Cortex of kidney (tissue), 1 donor: ENCODE measurements around the gene RCAN2.

Experiments
- DNase-seq: peaks from one replicate; lab custom pipeline; 2025; lab: John Stamatoyannopoulos, UW

Gene RCAN2

DNA sequence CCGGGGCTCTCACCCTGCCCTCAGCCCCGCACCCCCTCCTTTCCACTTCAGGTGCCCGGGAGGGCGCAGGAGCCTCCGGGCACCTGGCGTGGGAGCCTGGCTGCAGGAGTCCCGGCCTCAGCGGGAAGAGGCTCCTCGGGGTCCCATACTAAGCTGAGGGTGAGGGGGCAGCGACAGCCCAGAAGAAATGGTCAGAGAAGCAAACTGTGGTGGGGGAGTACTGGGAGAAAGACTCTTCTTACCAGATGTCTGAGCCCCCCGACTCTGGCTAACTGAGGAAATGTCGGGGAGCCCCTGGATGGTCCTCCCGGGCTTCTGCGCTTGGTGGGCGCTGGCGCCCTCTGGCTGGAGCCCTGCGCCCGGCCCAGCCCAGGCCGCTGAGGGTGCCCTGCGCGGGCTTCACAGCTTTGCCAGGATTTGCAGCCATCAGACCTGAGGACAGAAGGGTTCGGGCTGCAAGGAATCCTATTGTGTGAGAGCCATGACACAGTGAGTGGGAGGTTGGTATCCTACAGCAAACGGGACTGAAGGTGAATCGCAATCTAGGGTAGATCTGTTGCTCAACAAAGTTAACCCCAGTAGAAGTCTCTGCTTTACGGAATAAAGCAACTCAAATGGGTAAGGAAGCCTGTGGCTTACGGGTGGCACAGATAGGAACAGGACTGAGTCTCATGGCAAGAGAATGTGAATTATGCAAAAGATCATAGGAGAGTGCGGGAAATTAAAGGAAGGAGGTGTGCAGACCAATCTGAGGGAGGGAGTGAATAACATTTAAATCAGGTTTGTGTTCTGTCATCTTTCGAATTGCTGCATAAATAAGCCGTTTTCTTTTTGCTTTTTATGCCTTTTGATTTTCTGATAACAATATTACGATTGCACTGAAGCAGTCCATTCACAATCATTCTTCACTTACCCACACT is 639 bp upstream of the RCAN2 start:
- no peak for DNase-seq

DNA sequence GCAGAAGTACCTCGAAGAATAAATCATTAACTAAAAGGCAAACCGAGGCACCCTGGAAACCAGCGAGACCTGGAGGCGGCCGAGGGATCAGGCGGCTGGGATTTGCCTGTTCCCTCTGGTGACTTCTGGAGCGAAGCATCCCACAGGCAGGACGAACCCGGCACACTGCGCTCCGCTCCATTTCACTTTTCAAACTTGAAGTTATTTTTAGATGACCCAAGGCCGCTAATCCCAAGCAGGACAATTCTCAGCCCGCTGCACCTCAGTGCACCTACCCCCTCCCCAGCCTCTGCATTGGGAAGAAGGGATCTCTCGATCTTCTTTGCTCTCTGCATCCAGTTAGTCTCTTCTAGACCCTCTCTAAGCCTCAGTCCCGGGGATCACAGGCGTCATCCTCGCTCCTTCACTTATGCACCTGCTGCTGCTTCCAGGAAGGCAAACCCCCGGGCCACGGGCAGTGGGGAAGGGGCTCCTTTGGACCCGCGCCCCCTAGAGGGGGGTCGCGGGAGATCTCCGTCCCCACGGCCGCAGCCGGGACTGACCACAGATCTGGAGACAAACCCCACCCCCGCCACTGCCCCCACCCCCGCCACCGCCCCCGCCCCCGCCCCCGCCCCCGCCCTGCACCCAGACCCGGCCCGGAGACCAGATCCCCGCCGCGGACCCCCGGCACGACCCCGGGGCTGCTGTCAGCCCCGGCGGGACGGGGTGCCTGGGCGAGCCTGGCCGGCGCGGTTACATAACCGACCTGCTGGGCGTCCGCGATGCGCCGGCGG is 636 bp downstream of the RCAN2 start:
- DNase-seq, result no peak

DNA sequence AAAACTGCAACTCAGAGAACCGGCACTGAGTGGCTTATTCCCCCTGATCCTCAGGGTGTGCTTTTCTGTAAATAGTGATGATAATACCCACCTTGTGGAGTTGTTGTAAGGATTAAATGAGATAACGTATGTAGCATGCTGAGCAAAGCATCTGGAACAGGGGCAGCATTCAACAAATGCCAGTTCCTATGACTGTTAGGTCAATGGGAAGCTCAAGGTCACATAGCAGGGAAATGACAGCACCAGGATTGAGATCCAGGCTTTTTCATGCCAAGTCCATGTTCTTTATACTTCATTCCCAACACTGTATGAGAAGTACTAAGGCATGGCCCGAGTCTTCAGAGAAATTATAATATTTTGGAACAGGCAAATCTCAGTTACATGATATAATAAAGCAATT is 5.1 kb downstream of the RCAN2 start:
- no peak for DNase-seq

DNA sequence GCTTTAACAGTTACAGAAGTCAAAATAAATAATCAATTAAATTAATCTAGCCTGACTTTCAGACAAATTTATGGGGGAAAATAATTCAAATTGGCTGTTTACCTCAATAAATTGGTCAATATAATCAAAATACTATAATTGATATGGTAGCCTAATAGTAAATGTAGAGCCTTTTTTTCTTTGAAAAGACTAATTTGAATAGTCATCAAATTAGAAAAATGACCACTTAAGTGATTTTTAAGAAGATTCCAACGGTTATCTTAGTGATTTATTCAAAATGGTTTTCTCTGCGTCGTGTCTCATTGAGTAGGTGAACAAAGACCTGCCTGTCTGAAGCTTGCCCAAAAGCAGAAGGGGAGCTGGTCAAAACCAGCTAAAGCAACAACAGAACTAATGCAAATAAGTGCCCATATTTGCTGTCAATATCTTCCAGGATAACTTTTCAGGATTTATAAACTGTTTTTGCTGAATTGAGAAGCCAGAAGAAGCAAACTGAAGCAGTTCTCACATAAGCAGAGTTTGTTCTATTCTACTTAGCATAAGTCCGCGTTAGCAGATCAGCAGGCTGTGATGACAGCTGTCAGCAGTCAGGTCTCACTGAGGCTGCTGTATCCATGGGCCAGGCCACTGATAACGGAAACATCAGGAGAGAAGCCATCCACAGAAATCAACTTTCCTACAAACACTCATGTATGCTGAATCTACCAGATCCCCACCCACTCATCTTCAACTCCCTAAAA is 7.0 kb downstream of the RCAN2 start:
- DNase-seq, result no peak

DNA sequence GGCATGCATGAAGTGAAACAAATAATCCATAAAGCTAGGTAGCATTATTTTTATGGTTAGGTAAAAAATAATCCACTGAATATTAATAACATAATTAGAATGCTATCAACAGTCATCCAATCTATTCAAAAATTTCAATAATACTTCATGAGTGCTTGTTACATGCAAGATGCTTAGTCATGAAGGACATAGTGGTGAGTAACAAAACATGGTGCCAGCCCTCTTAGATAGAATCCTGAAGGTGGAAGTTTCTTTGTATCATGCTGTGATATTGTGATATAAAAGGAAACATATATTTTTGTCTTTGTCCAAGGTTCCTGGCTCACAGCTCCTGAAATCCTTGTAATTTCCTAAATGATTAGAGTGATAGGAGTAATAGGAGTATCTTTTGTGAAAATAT is 14.9 kb downstream of the RCAN2 start:
- DNase-seq, result no peak

DNA sequence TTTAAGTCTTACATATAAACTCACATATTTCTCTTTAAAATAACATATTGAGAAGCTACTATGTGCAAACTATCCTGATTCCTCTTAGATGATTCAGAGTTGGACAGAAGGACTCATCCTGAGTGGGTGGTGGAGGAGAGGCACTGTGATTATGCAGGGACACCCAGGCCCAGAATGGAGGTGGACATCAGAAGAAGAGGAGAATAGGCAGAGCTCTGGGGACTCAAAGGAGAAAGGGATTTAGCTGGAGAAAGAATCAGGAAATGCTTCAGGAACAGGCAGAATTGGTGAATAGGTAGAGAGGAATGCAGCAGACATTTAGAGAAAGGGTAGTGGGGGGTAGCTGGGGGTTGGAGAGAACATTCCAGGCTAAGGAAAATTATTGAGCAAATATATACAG is 17.4 kb downstream of the RCAN2 start:
- no peak for DNase-seq

DNA sequence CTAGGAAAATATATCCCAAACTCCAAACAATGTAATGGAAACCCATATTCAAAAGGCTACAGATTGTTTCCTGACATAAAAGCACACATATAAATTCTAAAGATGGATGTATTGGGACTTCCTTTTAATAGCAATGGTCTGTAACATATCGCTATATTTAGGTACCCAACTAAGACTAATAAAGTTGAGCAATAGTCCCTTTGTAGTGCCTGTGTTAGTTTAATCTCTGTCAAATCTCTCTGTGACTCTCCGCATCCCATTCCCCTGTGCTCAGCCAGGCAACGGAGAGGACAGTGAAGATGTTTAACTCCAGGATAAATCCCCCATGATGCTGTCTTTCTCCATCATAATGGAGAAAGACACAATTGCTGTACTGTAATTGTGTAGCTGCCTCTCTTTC is 19.0 kb downstream of the RCAN2 start:
- no peak for DNase-seq

DNA sequence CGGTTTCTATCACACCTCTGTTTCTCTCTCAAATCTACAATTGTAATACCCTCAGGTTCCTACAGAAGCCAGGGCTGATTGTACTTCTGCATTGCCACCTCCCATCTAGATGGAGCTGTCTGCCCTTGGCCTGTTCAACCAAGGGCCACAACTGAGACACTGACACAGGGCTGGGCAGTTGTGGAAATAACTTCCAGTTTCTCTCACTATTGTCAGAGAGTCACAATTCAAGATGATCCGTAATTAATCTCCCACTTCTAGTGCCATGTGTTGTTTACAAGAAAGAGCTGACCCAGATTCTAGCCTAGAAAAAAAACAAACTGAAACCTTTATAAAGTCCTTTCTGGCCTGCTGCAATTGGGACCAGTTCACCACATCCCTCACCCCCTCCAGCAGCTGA is 22.2 kb downstream of the RCAN2 start:
- no peak for DNase-seq

DNA sequence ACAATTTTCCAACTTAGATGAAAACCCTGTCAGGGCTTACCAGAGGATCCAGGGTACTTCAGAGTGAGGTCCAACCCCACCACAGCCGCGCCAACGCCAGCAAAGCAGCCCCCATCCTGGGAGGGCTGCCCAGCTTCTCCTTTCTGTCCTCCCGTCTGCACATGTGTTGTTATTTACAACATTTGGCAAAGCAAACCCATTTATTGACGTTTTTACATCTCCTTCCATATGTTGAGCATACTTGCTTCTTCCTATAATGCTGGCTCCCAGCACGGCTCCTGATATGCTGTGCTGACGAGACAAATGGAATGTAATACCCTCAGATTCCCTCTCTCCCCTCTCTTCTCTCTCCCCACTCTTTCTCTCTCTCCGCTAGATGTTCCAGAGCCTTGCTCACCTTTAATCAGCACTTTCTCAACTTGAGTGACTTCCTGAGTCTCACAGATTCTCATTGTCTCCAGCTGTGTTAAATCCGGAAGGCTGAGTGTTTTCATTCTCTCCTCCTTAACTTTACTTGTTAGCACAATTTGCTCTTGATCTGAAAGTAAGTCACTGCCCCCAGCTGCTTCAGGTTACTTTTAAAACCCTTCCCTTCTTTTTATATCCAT is 22.7 kb downstream of the RCAN2 start:
- no peak for DNase-seq

DNA sequence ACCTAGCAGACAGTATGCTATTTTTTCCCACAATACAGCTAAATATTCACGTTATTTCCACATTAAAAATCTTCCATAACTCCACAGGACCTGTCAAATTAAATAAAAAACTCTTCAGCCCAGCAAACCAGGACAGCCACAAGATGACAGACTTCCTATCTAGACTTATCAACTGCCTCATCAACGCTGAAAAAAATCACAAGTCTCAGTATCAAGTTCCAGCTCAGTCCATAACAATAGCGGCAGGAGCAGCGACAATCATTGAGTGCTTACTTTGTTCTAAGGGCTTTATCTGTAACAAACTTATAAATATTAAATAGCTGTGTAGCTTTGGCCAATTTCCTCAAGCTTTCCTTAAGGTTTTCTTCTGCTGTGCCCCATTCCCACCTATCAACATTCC is 24.7 kb downstream of the RCAN2 start:
- DNase-seq, result no peak

DNA sequence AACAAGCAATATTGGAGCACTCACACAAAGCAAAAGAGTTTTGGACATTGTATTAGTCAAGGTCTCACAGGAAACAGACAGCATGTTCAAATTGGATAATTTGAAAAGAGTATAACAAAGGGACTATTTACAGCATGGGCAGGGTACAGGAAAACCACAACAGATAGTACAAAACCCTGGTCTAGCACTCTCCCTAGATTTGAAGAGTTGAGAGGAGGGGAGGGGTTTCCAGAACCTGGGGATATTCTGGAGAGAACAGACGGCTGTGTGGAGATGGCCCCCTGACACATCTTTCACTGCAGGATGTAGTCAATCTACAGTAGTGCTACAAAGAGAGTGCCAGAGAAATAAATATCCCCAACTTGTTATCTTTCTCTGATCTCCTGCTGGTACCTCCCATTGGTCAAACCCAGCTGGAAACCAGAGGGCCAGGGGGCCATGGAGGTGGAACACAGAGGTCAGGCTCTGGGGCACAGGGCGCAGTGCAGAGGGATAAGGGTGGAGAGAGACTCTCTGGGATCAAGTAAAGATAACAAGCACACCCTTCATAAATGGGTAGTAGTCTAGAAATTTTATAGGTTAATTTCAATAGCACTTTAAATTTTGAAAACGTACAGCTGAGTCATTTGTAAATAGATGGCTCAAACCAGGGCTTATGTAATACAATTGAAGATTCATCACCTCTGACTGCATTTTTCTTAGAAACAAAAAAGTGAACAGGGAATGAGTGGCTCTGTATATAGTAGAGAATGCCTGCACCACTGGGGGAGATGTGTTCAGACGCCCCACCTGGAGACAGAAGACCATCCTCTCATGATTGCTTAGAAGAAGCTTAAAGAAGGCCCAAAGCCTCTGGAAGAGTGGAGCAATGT is 25.7 kb downstream of the RCAN2 start:
- DNase-seq, result no peak

DNA sequence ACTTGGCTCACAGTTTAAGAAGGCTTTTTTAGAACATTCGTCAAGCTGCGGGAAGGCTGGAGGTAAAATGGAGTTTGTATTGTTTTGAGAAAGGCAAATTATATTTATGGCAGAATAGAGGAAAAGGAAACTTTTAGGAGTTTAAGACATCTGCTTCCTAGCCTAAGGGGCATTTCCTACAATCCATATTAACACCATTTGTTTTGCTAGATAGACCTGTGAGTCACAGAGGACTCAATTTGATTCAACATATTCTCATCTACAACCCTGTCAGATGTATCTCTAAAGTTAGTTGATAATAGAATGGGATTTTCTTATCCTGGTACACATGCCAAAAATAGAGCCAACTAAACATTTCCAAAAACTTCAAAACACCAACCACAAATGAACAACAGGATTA is 35.0 kb downstream of the RCAN2 start:
- DNase-seq, result no peak

DNA sequence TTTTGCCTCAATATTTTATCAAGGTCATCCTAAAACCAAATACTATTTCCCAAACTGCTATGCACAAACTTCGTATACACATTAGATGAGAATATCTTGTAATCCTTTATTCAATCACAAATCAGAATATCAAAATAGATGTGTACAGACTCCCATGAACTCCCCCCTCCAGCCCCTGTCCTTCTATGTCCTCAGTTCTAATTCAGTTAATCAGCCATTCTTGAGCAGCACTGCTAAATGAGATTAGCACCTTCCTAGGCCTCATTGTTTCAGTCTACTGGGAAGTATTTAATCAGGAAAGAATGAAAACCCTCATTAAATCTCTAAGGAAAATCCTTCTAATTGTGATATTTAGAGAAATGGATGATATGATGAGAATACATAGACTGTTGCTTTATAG is 36.6 kb downstream of the RCAN2 start:
- no peak for DNase-seq

DNA sequence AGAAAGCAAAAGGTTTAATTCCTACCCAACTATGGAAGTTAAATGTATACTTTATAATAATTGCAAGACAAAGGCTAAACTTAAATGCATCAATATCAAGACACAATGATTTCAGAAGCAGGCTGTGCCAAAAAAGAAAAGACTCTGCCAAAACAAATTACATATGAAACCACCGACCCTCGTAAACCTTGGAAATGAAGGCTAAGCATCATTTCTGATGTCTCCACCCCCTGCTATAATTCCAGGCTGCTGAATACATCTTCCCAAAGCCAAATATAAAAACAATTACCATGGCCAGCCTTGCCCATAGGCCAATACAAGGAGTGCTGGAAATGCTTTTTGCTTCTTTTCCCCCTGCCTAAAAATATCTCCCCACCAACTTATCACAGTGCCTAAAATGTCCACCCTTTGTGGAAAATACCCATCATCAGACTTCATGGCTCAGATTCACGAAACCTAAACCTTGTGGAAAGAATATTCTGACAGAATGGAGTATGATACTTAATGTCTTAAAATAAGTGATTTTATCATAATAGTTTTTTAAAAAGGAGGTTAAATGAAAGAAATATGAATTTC is 37.4 kb downstream of the RCAN2 start:
- no peak for DNase-seq

DNA sequence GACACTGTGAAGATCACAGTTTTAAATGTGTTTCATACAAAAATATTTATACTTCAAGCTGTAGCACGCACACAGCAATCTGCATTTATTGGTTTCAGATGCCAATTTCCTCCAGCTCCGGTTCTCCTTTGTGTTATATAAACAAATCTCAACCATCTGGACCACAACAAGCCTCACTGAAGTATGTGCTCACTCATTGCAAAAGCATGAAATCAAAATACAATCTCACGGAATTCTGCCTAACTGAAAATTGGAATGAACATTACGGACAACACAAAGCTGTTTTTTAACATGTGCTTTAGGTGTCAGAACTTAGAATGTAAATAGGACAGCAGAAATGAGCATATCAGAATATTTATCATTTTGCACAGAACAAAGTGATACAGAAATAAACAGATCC is 38.0 kb downstream of the RCAN2 start:
- no peak for DNase-seq

DNA sequence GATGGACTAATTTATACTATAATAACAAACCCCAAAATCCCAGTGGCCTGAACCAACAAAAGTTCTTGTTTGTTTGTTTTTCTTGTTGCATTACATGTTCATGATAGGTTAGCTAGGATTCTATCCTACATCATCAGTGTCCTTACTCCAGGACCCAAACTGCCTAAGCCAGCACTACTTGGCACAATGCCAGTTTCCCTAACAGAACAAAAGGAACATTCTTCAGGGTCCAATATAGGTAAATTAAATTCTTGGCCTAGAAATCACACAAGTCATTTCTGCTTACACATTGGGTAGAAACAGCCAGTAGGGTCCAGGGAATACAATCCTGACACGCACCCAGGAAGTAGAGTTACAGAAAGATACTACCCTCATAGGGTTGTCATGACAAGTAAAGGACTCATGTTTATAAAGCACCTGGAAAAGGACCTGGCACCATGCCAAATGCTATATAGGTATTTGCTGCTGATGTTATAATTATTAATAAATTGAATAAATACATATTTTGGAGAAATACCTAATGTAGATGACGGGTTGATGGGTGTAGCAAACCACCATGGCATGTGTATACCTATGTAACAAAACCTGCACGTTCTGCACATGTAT is 38.8 kb downstream of the RCAN2 start:
- no peak for DNase-seq

DNA sequence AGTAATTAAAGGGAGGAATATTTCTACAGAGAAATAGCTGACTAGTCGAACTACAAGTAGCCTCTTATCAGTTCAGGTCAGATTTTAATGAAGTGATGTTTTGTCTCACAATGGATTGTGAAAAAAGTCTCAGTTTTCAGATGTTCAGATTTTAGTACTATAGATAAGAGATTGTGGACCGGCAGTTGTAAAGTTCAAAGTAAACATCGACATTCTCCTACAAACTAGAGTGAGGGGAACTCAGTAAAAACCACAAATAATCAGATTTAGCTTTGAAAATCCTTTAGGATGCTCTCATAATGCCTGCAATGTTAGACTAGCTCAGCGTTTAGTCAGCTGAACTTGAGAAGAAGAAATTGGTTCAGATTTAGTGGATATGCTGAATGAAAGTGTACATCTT is 39.9 kb downstream of the RCAN2 start:
- no peak for DNase-seq

DNA sequence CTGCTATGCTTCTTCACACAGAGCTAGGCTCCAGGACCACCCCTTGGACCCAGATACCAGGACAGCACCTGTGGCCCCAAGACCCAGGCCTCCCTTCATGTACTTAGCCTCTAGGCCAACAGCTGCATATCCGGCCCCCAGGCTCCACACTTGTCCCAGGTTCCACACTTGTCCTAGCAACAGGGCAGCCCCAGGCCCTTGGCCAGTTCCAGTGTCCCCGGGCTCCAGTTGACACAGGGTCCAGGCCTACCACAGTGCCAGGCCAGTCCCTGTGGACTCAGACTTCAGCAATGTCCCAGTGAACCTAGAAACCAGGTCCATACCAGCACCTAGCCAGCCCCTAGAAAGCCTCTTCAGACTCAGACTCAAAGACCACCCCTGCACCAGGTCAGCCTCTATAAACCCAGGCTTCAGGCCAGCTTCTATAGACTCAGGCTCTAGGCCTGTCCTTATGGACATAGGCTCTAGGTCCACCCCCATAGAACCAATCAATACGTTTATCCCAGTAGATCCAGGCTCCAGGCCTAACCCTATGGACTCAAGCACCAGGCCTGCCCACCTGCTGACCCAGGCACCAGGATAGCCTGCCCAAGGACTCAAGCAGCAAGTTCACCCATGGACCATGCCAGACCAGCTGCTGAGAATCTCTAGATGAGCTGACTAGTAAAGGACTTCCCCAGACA is 46.3 kb downstream of the RCAN2 start:
- no peak for DNase-seq

DNA sequence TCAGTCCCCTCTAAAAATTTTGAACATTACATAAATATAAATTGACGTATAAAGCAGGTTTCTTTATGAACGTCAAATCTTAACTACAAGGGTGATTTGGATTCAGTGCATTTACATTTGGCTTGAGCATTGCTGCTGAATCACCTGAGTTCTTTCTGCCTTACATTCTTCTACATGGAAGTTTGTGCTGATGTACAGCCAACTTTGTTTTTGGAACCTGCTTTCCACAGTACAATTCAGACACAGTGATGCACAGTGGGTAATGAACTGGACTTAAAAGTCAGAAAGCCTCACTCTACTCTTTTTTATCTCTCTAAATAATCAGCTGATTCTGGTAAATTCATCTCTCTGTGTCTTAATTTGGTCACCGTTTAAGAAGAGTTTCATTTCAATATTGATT is 47.6 kb downstream of the RCAN2 start:
- no peak for DNase-seq

DNA sequence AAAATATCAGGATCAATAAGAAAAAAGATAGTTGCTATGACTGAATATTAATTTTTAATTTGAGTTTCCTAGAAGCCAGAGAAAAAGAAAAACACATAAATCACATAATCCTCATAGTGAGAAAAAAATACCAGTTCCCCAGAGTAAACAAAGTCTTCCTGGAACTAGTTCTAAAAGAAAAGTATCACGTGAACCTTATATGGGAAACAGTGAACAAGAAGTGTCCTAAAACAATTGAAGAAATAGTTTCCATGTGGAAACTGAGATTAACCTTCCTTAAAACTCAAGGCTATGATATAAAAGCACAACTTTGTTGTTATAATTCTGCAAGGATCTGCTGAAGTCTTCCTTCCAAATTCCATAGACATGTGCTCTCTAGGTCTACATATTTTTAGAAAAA is 50.6 kb downstream of the RCAN2 start:
- DNase-seq, result no peak
